Gastroesophageal sphincter (tissue), 4 donors: ENCODE results near the gene EEF1AKMT3. TPM values are rescaled to one million over a fixed set of nuclear protein-coding genes. Genes with fewer than 3 reads are reported as not detected.
A peak's percentile ranks its signal among the peaks of the same experiment; 100 is the strongest.

Experiments
- ATAC-seq: fragments of 150-250 bp; one replicate; pipeline ENCODE4 v1.9.1; 2016; ENCODE audit warnings: mild to moderate bottlenecking, moderate library complexity
- H3K27ac ChIP-seq, 4 donors: fragments of 200-600 bp; sonication (generic) in 3 of 4; 1 replicate in 3 of 4; 2 replicates in 1 of 4; pipeline ENCODE4 v1.5.1; 2016 to 2019
- H3K27me3 ChIP-seq: fragments of 200-600 bp; sonication (generic); one replicate; pipeline ENCODE4 v1.5.1; 2019
- H3K36me3 ChIP-seq, 2 donors: fragments of 200-600 bp; sonication (generic); one replicate each; pipeline ENCODE4 v1.5.1; 2019; ENCODE audit warnings: control low read depth in 1 of 2
- H3K4me1 ChIP-seq, 3 donors: fragments of 200-600 bp; sonication (generic); 1 replicate in 2 of 3; 2 replicates in 1 of 3; pipeline ENCODE4 v1.5.1; 2016 to 2019; ENCODE audit warnings: control low read depth in 2 of 3
- H3K4me3 ChIP-seq, 2 donors: fragments of 200-600 bp; sonication (generic); one replicate each; pipeline ENCODE4 v1.5.1; 2019; ENCODE audit warnings: mild to moderate bottlenecking in 1 of 2, moderate library complexity in 1 of 2
- H3K9me3 ChIP-seq, 3 donors: fragments of 200-600 bp; sonication (generic); one replicate each; pipeline ENCODE4 v1.5.1; 2017 to 2019; ENCODE audit warnings: control low read depth in 2 of 3
- EP300 ChIP-seq: sonication (generic); formaldehyde crosslinking; IDR thresholded peaks from one replicate; pipeline ENCODE4 v1.6.1; 2017; ENCODE audit warnings: antibody characterized with exemption, mild to moderate bottlenecking
- POLR2A ChIP-seq, 2 donors: fragments of 450-650 bp; IDR thresholded peaks; one replicate each; pipeline ENCODE4 v1.6.1; 2017; ENCODE audit warnings: antibody characterized with exemption in 2 of 2, mild to moderate bottlenecking in 2 of 2, moderate library complexity in 1 of 2
- POLR2AphosphoS5 ChIP-seq: sonication (generic); formaldehyde crosslinking; IDR thresholded peaks from one replicate; pipeline ENCODE4 v1.6.1; 2017; ENCODE audit warnings: antibody characterized with exemption
- WGBS, 2 donors: methylation state at CpG; one replicate each; pipeline ENCODE4 v1.1.5; 2018; ENCODE audit warnings: low coverage in 1 of 2; 5-methylcytosine and 5-hydroxymethylcytosine counted together
- total RNA-seq, 4 donors: library from RNA; depleted of rRNA; stranded (reverse); fragments of >200 nt; gene quantifications; one replicate each; pipeline ENCODE4 v1.1.0, GENCODE V29; 2016
- TF ChIP-seq, protein P1 (sequence below), 4 experiments: fragments of 200-600 bp in 2 of 4; fragments of 450-650 bp in 2 of 4; sonication (generic) in 1 of 4; IDR thresholded peaks; one replicate each; pipeline ENCODE4 v1.5.1; 2017 to 2019; ENCODE audit warnings: antibody characterized with exemption in 4 of 4, mild to moderate bottlenecking in 2 of 4, moderate library complexity in 2 of 4

EEF1AKMT3 gene
- total RNA-seq, 4 donors from 2014 or later, result 10.8 to 19.5 (median 11.7) TPM

DNA sequence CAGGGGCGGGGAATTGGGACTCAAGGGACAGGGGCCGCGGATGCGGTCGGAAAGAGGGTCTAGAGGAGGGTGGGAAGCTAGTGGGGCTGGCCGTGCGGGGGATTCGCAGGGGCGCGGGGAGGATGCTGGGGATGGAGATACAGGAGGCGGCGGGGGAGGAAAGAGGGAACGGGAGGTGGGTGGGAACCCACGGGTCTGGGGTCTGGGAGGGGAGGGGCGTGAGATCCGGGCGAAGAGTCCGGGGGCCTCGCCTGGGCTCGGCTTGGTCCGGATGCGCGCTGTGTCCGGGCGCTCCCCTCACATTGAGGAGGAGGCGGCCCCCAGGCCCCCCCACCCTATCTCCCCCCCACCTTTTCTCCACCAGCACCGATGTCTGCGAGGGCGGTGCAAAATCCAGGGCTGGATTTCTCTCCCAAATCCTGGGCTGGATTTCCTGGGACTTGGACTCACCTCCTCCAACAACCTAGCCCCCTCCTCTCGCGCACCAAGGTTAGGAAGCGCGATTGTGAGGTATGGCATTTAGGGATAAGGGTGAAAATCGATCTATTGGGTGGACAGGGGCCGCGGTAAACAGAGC, 33.7 kb upstream of the EEF1AKMT3 start, which contains the start of gene AGAP2:
AGAP2 (minus strand) TSS at position 82 of the 577 bp plus-strand sequence. CDS start 496 bp downstream, outside the sequence.
- no peak for TF ChIP-seq POLR2A (IDR thresholded peaks at IDR 0.05)
- TF ChIP-seq POLR2AphosphoS5, result no peak
- TF ChIP-seq, protein P1, sequence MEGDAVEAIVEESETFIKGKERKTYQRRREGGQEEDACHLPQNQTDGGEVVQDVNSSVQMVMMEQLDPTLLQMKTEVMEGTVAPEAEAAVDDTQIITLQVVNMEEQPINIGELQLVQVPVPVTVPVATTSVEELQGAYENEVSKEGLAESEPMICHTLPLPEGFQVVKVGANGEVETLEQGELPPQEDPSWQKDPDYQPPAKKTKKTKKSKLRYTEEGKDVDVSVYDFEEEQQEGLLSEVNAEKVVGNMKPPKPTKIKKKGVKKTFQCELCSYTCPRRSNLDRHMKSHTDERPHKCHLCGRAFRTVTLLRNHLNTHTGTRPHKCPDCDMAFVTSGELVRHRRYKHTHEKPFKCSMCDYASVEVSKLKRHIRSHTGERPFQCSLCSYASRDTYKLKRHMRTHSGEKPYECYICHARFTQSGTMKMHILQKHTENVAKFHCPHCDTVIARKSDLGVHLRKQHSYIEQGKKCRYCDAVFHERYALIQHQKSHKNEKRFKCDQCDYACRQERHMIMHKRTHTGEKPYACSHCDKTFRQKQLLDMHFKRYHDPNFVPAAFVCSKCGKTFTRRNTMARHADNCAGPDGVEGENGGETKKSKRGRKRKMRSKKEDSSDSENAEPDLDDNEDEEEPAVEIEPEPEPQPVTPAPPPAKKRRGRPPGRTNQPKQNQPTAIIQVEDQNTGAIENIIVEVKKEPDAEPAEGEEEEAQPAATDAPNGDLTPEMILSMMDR (IDR thresholded peaks at IDR 0.05), result no peak
- no peak for TF ChIP-seq EP300
- Histone ChIP-seq H3K9me3 (no peaks in the 10 kb centered on the region), H3K36me3 (no peaks in the 10 kb centered on the region), H3K4me3 (peak within 1 kb of the TSS; percentile 3 to 50), H3K27me3 (peaks cover 83% of the 10 kb centered on the region), H3K4me1 (peaks cover 4 to 39% (median 31%) of the 10 kb centered on the region in 3 donors), H3K27ac (peak within 1 kb of the TSS in 1 of 4 donors; percentile 38)
- WGBS, 2 donors, result 0 to 4% methylated on average over 4 to 21 of the region's 36 CpGs
- ATAC-seq, result no peak

DNA sequence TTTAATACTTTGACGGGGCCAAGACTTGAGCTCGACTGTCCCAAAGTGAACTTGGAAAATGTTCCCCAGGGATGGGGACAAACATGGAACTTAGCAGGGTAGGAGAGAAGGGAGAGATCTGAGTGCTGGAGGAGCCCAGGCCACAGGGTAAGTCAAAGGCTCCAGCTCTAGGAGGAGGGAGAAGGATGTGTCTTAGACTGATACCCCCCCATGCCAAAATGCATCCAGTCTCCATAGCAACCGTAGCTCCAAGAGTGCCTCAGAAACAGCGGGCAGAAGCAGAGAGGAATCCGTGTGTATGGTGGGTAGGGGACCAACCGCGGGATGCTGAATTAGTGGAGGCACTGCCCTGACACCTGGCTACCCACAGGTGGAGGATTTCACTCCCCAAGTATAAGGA, 33.0 kb upstream of the EEF1AKMT3 start:
- WGBS, 2 donors, result 0 to 16% methylated on average over 1 to 7 of the region's 7 CpGs
- Histone ChIP-seq H3K27me3 (peaks cover 77% of the 10 kb centered on the region), H3K4me3 (peak overlapping the region in 1 of 2 donors; percentile 50), H3K4me1 (peaks cover 4 to 45% (median 31%) of the 10 kb centered on the region in 3 donors), H3K27ac (no peak overlapping the region), H3K36me3 (no peaks in the 10 kb centered on the region), H3K9me3 (no peaks in the 10 kb centered on the region)
- no peak for ATAC-seq
- TF ChIP-seq POLR2AphosphoS5, result no peak
- TF ChIP-seq, protein P1 (IDR thresholded peaks at IDR 0.05), result no peak
- no peak for TF ChIP-seq EP300
- no peak for TF ChIP-seq POLR2A (IDR thresholded peaks at IDR 0.05)

DNA sequence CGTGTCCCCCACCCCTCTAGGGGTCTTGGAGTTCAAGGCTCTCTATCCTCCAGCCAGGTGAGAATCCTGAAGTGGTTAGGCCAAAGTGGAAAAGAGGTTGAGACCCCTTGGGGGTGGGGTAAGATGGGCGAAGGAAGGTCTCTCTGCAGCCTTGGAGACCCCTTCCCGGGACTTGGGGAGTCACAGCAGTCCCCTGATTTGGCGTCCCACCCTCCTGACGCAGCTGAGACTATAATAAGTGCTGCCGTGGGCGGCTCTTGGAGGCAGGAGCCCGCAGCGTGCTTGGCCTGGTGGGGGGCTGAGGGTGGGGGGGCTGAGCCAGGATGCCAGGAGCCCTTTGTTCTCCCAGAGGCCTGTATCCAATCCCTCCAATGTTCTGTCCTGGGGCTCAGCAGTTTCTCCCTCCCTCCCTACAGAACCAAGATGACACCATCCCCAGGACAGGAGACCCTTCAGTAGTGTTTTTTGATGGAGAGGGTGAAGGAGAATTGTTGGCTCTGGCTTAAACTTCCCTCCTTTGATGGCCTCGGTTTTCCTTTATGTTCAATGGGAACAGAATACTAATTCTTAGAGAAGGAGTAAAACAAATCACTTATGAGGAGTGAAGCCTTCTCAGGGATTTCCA, 32.4 kb upstream of the EEF1AKMT3 start:
- H3K27ac ChIP-seq, result no peak overlapping the region
- H3K36me3 ChIP-seq, result no peaks in the 10 kb centered on the region
- no peaks in the 10 kb centered on the region for H3K9me3 ChIP-seq
- no peak overlapping the region for H3K4me3 ChIP-seq
- H3K27me3 ChIP-seq, result peaks cover 72% of the 10 kb centered on the region
- ATAC-seq, result no peak
- peaks cover 4 to 47% (median 31%) of the 10 kb centered on the region in 3 donors for H3K4me1 ChIP-seq
- WGBS, 2 donors, result 40 to 43% methylated on average over 1 of the region's 10 CpGs
- no peak for TF ChIP-seq EP300
- TF ChIP-seq, protein P1 (IDR thresholded peaks at IDR 0.05), result no peak
- no peak for TF ChIP-seq POLR2AphosphoS5
- no peak for TF ChIP-seq POLR2A (IDR thresholded peaks at IDR 0.05)

DNA sequence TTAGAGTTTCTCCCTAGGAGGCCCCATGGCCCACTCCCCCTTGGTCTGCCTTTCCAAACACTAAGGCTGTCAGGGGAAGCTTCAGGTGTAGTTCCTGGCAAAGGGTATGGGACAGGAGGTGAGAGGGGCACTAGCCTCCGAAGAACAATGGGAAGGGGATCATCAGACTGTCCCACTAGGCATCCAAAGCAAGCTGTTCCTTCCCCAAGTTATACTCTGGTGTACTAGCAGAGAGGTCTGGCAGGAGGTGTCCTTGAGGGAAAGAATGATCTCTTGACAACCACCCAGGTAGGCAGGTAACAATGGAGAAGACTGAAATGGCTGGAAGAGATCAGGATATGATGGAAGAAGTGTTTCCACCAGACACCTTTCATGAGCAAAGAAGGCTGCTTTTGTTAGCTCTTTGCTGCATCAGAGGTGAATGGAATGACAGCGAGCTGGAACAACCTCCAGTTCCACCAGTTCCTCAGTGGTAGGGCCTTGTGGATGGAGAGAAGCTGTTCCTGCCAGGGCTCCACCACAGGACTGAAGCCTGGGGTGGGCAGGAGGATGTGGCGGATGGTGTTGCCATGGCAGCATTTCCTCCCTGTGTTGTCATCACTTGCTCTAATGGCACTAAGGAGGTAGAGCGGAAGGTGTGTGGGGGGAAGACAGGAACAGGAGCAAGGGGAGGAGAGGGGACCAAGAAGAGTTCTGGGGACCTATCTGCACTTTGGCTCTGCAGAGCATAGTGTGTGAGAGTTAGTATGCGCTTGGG, 31.6 kb upstream of the EEF1AKMT3 start:
- Histone ChIP-seq H3K9me3 (no peaks in the 10 kb centered on the region), H3K27ac (no peak overlapping the region), H3K36me3 (no peaks in the 10 kb centered on the region), H3K4me1 (peaks cover 4 to 47% (median 31%) of the 10 kb centered on the region in 3 donors), H3K27me3 (peaks cover 64% of the 10 kb centered on the region), H3K4me3 (peak overlapping the region in 1 of 2 donors; percentile 33)
- TF ChIP-seq, protein P1 (IDR thresholded peaks at IDR 0.05), result no peak
- no peak for TF ChIP-seq POLR2AphosphoS5
- no peak for TF ChIP-seq POLR2A (IDR thresholded peaks at IDR 0.05)
- no peak for TF ChIP-seq EP300
- 20 to 30% methylated on average over 1 to 4 of the region's 5 CpGs for WGBS, 2 donors
- no peak for ATAC-seq
